Kidney tubule cell (primary cell): Measurements from ENCODE around the gene CHCHD3.

Experiments
- DNase-seq: peaks from one replicate; pipeline ENCODE4 v3.0.0-alpha.2; 2018; ENCODE audit warnings: low spot score

CHCHD3 gene

DNA sequence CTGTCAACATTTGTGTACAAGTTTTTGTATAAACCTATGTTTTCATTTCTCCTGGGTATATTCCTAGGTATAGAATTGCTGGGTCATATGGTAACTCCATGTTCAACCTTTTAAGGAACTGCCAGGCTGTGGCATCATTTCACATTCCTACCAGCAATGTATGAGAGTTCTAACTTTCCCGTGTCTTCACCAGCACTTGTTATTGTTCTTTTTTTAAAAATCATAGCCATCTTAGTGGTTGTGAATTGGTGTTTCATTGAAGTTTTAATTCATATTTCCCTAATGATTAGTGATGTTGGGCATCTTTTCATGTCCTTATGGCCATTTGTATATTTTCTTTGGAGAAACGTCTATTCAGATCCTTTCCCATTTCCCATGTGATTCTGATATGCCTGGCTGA, 312.6 kb downstream of the CHCHD3 start:
- no peak for DNase-seq

DNA sequence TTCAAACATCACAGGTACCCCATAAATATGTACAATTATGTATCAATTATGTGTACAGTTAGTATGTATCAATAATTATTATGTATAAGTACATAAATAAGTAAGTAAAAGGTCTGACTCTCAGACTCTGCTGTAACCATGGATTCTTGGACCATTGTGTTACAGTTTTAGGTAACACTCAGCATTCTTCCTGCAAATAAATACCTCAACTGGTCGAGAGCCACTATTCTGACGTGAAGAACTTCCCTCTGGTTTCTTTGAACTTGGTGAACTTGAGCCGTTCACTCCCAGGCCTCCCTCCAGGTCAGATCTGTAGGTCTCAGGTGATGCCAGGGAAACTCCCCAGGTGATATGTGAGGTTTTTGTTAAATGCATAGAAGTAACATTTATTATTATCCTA, 313.8 kb downstream of the CHCHD3 start:
- DNase-seq = no peak

DNA sequence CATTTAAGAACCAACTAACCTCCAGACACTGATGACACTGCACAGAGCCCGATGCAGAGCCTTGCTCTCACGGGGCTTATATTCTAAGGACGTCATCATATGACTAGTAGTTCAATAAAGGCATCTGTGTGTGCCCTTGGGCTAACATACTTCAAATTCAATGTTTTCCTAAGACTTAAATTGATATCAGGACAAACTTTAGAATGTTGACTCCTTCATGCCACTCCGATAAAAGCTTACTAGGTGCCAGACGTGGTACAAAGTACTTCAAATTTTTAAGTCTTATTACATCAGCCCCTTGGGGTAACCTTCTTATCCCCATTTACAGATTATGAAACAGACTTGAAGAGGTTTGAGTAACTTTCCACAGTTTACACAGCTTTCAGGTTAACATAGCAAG, 314.5 kb downstream of the CHCHD3 start:
- no peak for DNase-seq

DNA sequence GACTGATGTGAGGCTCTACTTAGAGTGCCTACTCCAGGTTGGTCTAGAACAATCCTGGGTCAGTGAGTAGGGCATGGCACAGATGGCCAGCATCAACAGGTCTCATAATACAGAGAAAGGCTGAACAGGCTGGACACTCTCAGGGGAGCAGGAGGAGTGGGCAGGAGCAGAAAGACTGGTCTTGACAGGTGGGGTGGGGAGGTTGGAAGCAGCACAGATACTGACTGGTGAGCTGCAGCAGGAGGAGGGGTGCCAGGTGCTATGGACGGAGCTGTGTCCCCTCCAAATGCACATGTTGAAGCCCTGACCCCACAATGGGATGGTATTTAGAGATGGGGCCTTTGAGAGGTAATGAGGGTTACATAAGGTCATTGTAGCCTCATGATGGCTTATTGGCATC, 315.2 kb downstream of the CHCHD3 start:
- DNase-seq = no peak

DNA sequence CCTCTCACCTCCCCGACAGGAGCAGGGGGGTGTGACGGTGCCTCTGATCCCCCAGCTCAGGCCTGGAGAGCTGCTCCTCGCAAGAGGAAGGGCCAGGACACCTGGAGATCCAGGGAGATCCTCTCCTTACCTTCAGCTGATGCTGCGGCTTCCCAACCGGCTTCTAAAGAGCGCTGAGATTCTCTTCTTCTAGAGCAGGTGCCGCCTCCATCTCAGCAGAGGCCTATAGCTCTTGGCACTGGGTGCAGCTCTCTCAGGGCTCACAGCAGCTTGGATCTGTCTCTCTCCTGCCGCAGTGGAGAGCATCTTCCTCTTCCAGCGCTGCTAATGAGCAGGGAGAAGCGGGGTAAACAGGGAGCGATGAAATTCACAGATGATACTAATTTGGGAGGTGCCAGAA, 316.0 kb downstream of the CHCHD3 start:
- DNase-seq = no peak

DNA sequence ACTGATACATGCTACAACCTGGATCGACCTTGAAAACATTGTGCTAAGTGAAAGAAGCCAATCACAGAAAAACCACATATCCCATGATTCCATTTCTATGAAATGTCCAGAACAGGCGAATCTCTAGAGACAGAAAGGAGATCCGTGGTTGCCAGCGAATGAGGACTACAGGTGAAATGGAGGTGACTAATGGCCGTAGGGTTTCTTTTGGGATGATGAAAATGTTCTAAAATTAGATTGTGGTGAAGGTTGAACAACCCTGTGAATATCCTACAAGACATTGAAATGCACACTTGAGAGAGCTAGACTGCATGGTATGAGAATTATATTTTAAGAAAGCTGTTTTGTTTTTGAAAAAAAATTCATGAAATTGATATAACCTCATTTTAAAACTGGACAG, 317.1 kb downstream of the CHCHD3 start:
- no peak for DNase-seq

DNA sequence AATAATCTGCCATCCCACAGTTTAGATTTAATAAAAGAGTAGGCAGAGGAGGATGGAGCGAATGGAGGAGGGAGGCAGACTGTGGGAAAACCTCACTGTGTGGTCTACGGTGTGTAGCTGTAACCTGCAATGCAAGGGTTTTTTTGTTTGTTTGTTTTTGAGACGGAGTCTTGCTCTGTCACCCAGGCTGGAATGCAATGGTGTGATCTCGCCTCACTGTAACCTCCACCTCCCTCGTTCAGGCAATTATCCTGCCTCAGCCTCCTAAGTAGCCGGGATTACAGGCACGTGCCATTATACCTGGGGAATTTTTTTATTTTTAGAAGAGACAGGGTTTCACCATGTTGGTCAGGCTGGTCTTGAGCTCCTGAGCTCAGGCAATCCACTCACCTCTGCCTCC, 321.0 kb downstream of the CHCHD3 start:
- DNase-seq = no peak

DNA sequence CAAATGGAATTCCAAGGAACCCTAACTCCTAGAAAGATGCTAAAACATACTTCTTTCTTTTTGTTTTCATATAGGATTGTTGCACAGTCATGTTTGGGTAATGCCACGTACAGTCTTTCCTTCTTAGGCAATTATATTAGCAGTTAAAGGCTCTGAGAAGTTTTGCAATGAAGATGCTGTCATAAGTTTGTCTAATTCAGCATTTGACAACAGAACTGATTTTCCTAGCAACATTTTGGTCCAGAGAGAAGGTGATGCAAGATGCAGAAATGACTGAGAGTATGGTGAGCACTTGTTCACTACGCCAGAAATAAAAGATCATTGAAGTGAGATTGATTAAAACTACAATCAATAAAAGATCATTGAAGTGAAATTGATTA, 321.7 kb downstream of the CHCHD3 start:
- DNase-seq = no peak

DNA sequence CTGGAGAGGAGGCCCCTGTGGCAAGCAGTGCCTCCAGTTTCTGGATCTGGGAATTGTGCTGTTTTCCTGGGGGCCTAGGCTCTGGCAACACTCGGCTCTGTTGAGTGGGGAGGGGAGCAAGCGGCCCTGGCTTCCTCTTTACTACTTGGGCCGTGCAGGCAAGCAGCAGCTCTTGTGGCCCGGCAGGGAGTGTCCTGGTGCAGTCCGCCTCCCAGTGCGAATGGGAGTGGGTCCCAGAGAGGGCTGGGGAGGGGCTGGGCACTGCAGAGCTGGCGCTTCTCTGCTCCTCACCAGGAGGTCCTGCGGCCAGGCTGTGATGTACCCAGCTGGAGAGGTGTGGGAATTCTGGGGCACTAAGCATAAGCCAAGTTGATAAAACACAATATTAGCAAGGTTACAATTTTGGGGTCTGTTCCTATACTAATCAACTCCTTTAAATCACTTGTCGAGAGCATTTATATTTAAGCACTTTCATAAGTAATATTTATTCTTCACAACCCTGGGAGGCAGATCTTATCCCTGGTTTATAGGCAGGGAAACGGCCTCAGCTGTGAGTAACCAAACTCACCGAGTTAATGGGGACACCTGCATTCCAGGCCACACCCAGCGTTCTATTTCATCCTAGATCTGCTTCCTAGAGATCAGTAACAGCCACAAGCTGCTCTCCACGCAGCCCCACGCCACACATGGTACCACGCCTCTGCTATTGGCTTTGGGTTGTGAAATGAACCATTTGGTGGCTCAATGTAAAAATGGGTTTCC, 322.2 kb downstream of the CHCHD3 start:
- no peak for DNase-seq

DNA sequence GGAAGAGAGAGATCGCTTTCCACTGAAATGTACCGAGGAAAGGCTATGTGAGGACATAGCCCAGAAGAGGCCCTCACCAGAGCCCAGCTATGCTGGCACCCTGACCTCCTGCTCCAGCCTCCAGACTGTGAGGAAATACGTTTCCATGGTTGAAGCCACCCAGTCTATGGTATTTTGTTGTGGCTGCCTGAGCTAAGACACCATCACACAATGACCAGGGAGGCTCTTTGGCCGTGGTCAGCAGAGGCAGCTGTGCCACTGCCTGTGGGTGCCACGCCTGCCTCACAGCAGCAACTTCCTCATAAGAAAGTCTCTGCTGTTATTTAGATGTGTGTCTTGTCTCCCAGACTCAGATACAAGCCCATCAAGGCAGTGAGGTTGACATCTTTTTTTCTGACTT, 322.9 kb downstream of the CHCHD3 start:
- DNase-seq = no peak

DNA sequence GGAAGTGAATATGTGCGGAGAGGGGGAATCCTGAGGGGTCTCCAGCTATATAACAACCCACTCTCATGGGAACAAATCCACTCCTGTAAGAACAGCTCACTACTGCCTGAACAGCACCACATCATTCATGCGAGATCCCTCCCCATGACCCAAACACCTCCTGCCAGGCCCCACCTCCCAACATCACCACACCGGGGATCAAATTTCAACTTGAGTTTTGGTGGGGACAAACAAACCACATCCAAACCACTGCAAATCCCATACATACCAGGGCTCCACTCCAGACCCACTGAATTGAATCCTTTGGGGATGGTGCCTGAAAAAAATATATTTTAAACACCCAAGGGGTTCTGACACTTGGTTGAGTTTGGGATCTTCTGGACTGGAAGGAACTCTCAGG, 324.1 kb downstream of the CHCHD3 start:
- no peak for DNase-seq

DNA sequence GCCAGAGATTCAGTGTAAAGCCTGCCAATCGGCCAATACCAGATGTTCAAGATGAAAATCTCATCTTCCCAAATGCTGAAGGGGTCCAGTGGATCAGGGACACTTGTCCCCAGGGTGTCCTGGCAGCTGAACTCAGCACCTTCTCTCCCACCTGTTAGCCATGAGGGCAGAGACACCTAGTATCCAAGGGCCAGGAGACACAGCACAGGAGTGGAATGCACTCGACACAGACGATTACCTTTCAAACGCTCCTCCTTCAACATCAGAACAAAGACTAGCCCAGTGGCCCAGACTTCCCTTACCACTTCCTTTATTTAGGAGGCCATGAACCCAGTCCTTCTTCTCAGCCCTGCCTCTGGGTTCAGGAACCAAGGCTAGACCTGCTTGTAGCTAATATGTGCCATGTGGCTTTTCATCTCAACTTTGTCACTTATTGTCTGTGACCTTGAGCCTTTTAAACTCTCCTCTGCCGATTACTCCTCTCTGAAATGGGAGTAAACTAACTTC, 325.4 kb downstream of the CHCHD3 start:
- peak; percentile 45 for DNase-seq

DNA sequence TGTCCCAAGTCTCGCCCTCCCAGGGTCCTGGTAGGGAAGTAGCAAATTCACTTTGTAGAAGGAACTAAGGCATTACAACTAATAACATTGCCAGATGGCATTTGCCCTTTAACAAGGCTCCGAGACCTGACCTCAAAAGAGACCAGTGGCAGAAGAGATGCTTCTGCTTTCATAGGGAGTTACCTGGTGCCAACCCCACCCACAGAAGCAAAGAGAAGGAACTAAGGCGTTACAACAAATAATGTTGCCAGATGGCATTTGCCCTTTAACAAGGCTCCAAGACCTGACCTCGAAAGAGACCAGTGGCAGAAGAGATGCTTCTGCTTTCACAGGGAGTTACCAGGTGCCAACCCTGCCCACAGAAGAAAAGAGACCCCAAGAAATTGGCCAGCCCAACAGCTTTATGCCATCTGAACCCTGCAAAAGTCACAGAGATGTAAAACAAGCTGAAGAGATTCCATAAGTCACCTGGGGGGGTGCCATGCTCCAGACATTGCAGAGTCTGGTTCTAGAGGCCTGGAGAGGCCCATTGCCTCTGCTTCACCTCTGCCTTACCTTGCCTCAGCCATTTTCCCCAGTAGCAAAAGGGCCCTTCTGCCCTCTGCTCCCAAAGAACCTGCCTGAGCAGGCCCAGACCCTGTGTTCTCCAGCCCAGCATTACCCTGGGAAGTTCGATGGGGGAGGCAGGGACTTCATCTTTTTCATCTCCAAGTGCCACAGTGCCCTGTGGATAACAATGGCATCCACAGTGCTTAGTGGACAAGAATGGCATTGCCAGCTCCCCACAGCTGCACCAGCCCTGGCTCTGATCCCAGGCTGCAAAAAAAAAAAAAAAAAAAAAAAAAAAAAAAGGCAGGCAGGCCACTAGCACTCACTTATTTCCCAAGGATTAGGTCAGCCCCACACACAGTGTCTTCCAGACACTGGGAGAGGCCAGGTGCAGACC, 326.1 kb downstream of the CHCHD3 start:
- DNase-seq = peak; percentile 22

DNA sequence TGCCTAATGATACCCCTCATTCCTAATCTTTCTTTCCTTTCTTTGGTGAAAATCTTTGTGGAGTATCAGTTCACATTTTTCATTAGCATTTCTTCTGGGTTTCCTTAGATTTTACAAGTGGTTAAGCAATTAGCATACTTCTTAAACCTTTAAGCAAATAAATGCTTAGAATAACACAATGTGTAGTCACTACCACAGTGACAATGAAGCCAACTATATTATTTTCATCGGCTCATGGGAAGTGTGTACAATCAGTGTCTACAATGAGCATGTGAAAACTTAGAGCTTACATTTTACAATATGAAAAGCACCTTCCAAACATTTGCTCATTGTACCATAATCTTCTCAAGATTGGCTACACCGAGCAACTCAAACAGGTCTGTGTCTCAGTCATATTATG, 329.5 kb downstream of the CHCHD3 start:
- no peak for DNase-seq

DNA sequence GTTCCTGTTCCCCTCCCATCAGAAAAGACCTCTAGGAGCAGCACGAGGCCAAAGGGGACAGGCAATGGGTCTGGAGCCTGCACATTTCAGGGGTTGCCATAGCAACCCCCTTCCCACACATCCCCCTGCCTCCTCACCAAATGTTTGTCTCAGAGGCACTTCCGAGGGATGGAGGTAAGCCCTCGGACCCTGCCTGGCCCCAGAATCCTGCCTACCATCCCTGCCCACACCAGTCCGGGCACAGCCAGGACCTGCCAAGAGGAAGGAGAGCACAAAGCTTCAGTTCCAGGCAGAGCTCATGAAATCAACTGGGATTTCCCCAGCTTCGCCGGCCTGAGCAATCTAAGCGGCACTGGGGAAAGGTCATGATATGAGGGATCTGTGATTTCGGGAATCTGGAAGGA, 330.6 kb downstream of the CHCHD3 start:
- DNase-seq = no peak

DNA sequence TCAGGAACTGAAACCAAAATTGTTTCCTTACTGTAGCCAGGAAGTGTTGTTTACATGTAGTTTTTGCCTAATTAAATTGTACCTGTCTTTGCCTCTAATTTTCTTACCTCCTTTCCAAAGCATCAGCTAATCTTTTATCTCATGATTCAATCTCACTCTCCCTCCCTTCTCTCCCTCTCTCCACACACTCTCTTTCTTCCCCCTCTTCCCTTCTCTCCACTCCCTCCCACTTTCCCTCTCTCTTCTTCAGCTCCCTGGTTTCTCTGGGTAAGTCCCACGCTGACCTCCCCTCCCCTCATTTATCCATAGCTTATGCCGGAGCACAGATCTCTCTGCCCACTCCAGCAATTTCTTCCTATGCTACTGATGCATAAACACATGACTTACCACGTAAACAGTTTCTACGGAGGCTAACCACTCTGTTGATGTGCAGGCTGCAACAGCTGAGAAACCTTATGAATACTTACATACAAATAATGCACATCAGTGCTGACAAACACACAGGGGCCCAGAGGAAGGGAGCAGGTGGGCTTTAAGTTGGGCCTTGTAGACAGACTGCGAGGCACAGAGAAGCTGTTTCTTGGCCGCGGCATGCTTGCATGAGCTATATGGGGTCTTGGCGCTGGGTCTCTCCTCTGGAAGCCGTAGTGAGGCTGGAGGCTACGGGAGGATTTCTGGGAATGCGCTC, 331.2 kb downstream of the CHCHD3 start:
- no peak for DNase-seq

DNA sequence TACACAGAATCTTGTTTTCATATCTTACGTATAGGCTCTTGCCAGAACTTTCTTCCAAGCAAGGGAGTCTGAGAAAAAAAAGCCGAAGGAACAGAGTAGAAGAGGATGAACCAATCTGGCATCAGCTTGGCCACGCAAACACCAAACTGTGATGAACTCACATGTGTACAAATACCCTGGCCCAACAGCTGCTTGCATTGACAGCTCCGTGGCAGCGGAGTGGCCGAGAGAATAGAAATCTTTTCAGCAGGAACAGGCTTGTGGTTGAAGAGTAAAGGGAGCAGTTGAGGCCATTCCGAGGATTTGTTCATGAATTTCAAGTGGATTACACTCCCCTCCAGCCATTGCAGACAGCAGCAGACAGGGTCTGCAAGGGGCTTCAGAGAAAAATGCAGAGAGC, 331.8 kb downstream of the CHCHD3 start:
- DNase-seq = no peak

DNA sequence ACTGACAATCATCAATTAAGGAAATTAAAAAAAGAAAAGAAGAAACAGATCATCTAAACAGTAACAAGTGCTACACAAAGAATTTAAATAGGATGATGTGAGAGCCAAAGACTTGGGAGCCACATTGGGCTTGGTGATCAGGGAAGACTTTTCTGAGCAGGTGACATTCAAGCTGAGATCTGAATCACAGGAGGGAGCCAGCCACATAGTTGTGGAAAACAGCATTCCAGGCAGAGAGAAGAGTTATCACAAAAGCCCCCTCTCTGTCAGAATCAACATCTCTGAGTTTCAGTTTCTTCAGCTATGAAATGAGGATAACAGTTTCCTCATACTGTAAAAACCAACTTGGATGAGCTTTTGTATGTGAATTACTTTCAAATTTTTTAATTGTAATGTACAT, 336.4 kb downstream of the CHCHD3 start:
- DNase-seq = no peak

DNA sequence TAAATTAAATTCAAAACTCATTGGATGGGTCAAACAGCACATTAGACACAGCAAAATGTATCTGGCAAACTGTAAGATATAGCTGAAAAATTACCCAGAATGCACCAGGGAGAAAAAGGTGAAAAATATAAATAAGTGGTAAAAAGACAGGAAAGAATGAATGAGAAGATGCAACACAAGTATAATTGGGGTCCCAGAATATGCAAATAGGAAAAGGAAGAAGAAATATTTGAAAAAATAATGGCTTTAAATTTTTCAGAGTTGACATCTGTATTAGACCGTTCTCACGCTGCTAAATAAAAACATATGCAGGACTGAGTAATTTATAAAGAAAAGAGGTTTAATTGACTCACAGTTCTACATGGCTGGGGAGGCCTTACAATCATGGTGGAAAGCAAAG, 337.9 kb downstream of the CHCHD3 start:
- DNase-seq = no peak

DNA sequence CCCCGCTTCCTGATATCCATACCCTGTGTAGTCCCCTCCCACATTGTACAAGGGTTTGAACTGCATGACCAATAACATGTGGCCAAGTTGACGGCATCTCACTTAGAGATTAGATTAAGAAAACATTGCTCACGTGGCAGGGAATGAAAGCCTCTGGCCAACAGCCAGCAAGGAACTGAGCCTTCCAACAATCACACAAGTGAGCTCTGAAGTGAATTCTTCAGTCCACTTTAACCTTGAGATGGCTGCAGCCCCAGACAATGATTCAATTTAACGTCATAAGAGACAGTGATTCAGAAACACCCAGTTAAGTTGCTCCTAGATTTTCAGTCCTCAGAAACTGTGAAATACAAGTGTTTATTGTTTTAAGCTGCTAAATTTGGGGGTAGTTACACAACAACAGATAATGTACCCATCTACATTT, 339.7 kb downstream of the CHCHD3 start:
- DNase-seq = peak; percentile 89

DNA sequence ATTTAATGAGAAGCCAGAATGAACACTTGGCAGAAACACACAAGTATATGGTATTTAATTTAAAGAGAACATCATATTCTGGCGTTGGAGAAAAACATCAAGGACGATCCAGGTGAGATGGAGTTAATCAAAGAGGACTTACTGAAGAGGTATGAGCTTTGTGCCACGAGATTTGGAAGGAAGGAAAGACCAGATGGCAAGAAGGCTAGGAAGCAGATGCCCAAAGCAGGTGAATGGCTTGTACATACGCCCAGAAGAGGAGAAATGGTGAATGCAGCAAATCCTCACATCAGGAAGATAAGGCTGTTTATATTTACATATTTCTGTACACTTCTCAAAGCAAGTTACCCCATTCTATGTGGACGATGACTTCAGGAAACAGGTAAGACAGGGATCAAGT, 341.7 kb downstream of the CHCHD3 start:
- DNase-seq = no peak

DNA sequence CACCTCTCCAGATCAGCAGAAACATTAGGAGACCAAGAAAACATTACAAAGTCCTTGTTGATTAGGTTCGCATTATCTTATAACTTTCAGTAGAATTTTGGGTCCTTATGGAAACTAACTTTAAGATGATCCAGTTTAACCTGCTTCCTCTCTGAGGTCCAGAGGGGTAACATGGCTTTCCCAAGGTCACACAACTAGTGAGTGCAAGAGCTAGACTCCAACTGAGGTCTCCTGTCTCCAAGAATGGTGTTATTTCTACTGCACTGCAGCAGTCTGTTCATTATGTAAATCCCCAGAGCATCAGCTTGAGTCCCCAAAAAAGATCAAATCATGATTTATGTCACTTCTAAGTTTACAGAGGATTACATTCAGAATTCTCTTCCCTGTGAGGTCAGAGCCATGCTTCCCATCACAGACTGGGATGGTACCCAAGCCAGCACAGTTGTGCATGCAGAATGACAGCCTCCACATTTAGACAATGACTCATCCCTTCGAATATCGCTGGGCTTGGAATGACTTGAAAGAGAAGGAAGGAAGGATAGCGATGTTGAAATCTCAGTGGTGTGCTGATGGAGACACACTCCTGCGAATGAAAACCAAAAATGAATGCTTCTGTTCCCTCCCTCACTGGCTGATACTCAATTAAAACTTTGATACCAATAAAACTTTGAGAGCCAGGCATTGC, 342.5 kb downstream of the CHCHD3 start:
- DNase-seq = peak; percentile 53
